Osteoblast (primary cell): ENCODE measurements around the gene AARS2. TPM values are rescaled to one million over a fixed set of nuclear protein-coding genes. Genes with fewer than 3 reads are reported as not detected.

Experiments
- DNase-seq: peaks from one replicate; pipeline ENCODE4 v3.0.0; 2011; ENCODE audit warnings: low spot score, mixed read lengths; ENCODE audit not compliant: insufficient read length; ENCODE audit errors: missing footprints
- H2AFZ ChIP-seq: 2 replicates; pipeline ENCODE4 v1.6.0; 2011; ENCODE audit warnings: mild to moderate bottlenecking, low read length
- H3K27ac ChIP-seq: 2 replicates; pipeline ENCODE4 v1.5.1; 2011; ENCODE audit warnings: mild to moderate bottlenecking, low read depth, low read length, moderate library complexity
- H3K27me3 ChIP-seq: 2 replicates; pipeline ENCODE4 v1.6.0; 2012; ENCODE audit warnings: mild to moderate bottlenecking, control low read depth, inconsistent platforms, low read length, moderate library complexity; ENCODE audit not compliant: insufficient read depth
- H3K36me3 ChIP-seq: 2 replicates; pipeline ENCODE4 v1.5.1; 2011; ENCODE audit warnings: mild to moderate bottlenecking, low read length, control low read depth, moderate library complexity; ENCODE audit not compliant: insufficient read depth
- H3K4me1 ChIP-seq: 2 replicates; pipeline ENCODE4 v1.5.1; 2011; ENCODE audit warnings: mild to moderate bottlenecking, low read length, control low read depth, moderate library complexity; ENCODE audit not compliant: insufficient read depth
- H3K4me2 ChIP-seq: 2 replicates; pipeline ENCODE4 v1.6.0; 2011; ENCODE audit warnings: mild to moderate bottlenecking, low read length; ENCODE audit not compliant: insufficient read depth
- H3K4me3 ChIP-seq: fragments of 200-600 bp; sonication (generic); 3 replicates; pipeline ENCODE4 v1.5.1; 2012; ENCODE audit warnings: mild to moderate bottlenecking, low read length, inconsistent platforms; ENCODE audit not compliant: insufficient read depth
- H3K79me2 ChIP-seq: 2 replicates; pipeline ENCODE4 v1.6.0; 2012; ENCODE audit warnings: mild to moderate bottlenecking, low read length, control low read depth, inconsistent platforms; ENCODE audit not compliant: insufficient read depth
- H3K9me3 ChIP-seq: 2 replicates; pipeline ENCODE4 v1.5.1; 2011; ENCODE audit warnings: low read depth, low read length, control low read depth
- H4K20me1 ChIP-seq: 2 replicates; pipeline ENCODE4 v1.6.0; 2012; ENCODE audit warnings: mild to moderate bottlenecking, low read length, control low read depth; ENCODE audit not compliant: insufficient read depth
- CTCF ChIP-seq: IDR thresholded peaks from 2 replicates; pipeline ENCODE4 v1.5.1; 2011; ENCODE audit warnings: mild to moderate bottlenecking, low read depth, low read length, moderate library complexity; ENCODE audit errors: extremely low read depth
- total RNA-seq: library from RNA; depleted of rRNA; stranded (reverse); fragments of >200 nt; gene quantifications from 2 replicates; pipeline ENCODE4 v1.2.3, GENCODE V29; 2012

The AARS2 gene
- total RNA-seq, 1 donor, result 6.2 TPM

DNA sequence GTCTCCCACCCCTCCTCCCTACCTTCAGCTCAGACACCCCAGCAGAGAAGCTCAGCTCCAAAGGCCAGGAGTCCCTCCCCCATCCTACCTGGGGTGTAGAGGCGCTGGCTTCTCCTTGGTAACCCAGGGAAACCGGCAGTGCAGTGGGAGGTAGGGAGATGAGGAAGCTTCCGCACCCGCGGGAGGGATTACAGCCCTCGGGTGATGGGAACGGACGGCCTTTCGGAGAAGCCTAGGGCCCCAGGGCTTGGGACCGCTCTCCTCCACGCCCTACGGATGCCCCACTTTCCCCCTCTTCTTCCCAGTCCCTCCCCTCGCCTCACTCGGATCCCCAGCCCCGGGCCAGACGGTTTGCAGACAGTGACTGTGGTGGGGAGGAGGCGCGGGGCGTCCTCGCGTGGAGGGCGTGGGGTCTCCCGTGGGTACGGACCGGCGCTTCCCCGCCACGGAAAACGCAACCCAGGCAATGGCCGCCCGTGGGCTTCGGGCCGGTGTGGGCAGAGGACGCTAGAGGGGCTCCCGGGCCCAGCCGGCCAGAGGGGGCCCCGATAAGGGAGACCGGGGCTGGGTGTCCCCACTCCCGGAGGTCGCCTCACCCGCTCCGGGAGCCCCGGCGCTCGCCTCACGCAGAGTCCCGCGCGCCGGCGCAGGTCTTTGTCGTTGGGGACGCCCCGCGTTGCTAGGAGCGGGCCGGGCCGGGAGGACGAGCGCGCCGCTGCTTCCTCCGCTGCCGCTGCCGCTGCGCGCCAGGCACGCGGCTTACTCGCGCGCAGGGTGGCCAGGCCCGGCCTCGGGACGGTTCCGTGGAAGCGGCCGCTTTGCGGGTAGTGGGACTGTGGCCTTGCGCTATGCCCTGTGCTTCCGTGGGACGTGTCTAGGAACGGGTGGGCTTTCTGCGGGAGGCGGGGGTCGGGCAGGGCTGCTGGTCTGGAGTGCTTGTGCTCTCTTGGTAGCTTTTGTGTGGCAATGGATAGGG is 15.8 kb downstream of the AARS2 start:
- Histone ChIP-seq H3K27me3 (peaks cover 53% of the 10 kb centered on the region), H2AFZ (no peak overlapping the region), H3K4me1 (no peaks in the 10 kb centered on the region), H3K4me3 (peak overlapping the region; percentile 42), H4K20me1 (peaks cover 3% of the 10 kb centered on the region), H3K27ac (no peak overlapping the region), H3K4me2 (peak overlapping the region; percentile 39), H3K9me3 (no peaks in the 10 kb centered on the region), H3K79me2 (no peaks in the 10 kb centered on the region), H3K36me3 (peaks cover 11% of the 10 kb centered on the region)
- peak; percentile 87 for DNase-seq
- TF ChIP-seq CTCF, result no peak

DNA sequence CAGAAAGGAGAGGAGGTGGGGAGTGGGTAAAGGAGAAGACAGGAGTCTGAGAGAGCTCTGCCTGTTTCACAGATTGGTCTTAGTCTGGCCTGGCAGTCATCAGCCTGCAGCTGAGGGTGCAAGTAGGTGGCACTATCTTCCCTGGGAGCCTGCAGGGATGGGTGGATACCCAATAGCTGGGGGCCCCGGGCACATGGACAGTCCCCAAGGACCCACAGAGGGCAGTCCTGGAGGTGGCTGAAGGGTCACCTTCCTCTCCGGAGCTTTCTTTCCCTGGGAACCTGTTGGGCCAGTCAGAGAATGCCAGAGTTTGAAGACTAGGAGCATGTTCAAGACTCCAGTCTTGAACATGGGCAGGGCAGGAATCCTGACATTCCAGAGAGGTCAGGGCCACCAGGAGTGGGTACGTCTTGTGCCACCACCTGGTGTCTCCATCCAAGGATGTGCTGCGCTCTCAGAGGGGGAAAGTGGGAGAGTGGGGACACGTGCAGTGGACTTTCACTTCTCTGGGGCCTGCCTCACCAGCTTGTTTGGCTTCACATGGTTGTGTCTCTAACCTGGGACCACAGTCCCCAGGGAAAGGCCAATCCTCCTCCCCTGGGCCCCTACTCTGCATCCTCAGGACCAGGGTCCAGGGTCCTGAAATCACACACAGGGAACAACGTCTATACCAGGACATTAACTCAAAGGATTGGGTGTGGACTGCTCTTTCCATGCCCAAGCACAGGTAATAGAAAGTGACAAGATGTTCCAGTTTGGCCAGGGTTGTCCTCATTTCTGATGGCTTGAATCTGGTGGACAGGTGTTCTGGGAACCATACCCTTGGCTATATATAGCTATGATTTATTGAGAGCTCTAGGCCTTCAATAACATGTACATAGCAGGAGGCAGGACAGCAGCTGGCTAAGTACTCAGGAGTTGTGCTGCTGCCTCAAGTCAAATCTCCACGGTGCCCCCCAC is 18.0 kb downstream of the AARS2 start:
- no peaks in the 10 kb centered on the region for H3K9me3 ChIP-seq
- no peak overlapping the region for H2AFZ ChIP-seq
- no peak for TF ChIP-seq CTCF
- H3K4me1 ChIP-seq, result no peaks in the 10 kb centered on the region
- H4K20me1 ChIP-seq, result peaks cover 3% of the 10 kb centered on the region
- H3K4me2 ChIP-seq, result no peak overlapping the region
- DNase-seq, result peak; percentile 77
- peaks cover 76% of the 10 kb centered on the region for H3K27me3 ChIP-seq
- H3K4me3 ChIP-seq, result no peak overlapping the region
- H3K79me2 ChIP-seq, result no peaks in the 10 kb centered on the region
- H3K36me3 ChIP-seq, result peaks cover under 1% of the 10 kb centered on the region
- H3K27ac ChIP-seq, result no peak overlapping the region

- no peaks in the 10 kb centered on the region for H3K9me3 ChIP-seq
- no peak overlapping the region for H3K4me2 ChIP-seq
- no peaks in the 10 kb centered on the region for H3K36me3 ChIP-seq
- TF ChIP-seq CTCF, result no peak
- peaks cover 73% of the 10 kb centered on the region for H3K27me3 ChIP-seq
- H3K79me2 ChIP-seq, result no peaks in the 10 kb centered on the region
- H3K27ac ChIP-seq, result no peak overlapping the region
- H3K4me1 ChIP-seq, result no peaks in the 10 kb centered on the region
- no peak overlapping the region for H2AFZ ChIP-seq
- H3K4me3 ChIP-seq, result no peak overlapping the region
- no peak for DNase-seq
- peaks cover under 1% of the 10 kb centered on the region for H4K20me1 ChIP-seq
These were observed 20.3 kb downstream of the AARS2 start for GRCh38 chr6:44292661-44293365.
